ENCODE measurements around the gene ZNF480. TPM values are rescaled to one million over a fixed set of nuclear protein-coding genes. Genes with fewer than 3 reads are reported as not detected.
"Not testable (repeated sequence)": the region's sequence is repeated elsewhere in the genome, so short reads cannot be mapped to it uniquely, and the experiment has no call there.

Gene ZNF480
- total and polyA plus RNA-seq, 7 donors = 4.6 to 10.5 (median 6.2) TPM

DNA sequence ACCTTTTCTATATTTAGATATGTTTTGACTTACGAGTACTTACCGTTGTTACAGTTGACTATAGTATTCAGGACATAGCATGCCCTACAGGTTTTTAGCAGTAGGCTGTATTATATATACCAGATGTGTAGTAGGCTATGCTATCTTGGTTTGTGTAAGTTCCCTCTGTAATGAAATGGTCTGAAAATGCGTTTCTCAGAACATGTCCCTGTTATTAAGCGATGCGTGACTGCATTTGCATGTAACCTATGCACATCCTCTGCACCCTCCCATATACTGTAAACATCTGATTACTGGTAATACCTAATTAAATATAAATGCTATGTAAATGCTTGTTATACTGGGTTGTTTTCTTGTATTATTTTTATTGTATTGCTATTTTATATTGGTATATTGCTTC is 21.0 kb upstream of the ZNF480 start:
- H3K4me1 ChIP-seq = peaks cover 4% of the 10 kb centered on the region
- H3K27ac ChIP-seq = no peak overlapping the region
- H3K27me3 ChIP-seq (ENCODE audit: insufficient read depth in 3 of 3, low read length in 2 of 3) = no peaks in the 10 kb centered on the region
- no peak overlapping the region for H3K4me3 ChIP-seq
- H3K36me3 ChIP-seq (ENCODE audit: insufficient read depth in 1 of 2, low read depth in 1 of 2) = peaks cover 0 to 16% of the 10 kb centered on the region in 2 donors
- peaks cover 13% of the 10 kb centered on the region for H3K9me3 ChIP-seq
- ATAC-seq (no peak), DNase-seq (no peak)
- WGBS, 3 donors = 70 to 87% (median 77%) methylated on average over 5 of the region's 5 CpGs
- TF ChIP-seq, protein P1, sequence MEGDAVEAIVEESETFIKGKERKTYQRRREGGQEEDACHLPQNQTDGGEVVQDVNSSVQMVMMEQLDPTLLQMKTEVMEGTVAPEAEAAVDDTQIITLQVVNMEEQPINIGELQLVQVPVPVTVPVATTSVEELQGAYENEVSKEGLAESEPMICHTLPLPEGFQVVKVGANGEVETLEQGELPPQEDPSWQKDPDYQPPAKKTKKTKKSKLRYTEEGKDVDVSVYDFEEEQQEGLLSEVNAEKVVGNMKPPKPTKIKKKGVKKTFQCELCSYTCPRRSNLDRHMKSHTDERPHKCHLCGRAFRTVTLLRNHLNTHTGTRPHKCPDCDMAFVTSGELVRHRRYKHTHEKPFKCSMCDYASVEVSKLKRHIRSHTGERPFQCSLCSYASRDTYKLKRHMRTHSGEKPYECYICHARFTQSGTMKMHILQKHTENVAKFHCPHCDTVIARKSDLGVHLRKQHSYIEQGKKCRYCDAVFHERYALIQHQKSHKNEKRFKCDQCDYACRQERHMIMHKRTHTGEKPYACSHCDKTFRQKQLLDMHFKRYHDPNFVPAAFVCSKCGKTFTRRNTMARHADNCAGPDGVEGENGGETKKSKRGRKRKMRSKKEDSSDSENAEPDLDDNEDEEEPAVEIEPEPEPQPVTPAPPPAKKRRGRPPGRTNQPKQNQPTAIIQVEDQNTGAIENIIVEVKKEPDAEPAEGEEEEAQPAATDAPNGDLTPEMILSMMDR (IDR thresholded peaks at IDR 0.05) = no peak
- intact Hi-C loops (cut with DNase I) = no loop called here

DNA sequence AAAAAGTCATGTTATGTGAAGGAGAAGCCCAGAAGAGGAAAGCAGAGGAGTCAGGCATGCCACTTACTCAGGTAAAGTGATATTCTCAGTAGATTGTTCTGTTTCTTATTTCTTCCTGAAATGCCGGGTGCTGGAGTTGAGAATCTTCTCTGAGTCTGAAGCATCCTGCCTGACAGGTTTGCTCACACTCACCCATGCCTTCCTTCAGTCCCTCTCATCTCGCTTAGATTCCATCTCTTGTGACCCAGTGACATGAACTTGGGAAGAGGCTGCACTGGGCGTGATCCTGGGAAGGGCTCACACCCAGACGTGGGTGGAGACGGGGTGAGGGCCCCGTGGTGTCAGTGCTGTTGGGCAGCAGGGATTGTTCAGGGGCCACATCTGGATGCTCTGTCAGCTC is 19.5 kb upstream of the ZNF480 start:
- intact Hi-C loops (cut with DNase I) = no loop called here
- TF ChIP-seq, protein P1 (IDR thresholded peaks at IDR 0.05) = no peak

DNA sequence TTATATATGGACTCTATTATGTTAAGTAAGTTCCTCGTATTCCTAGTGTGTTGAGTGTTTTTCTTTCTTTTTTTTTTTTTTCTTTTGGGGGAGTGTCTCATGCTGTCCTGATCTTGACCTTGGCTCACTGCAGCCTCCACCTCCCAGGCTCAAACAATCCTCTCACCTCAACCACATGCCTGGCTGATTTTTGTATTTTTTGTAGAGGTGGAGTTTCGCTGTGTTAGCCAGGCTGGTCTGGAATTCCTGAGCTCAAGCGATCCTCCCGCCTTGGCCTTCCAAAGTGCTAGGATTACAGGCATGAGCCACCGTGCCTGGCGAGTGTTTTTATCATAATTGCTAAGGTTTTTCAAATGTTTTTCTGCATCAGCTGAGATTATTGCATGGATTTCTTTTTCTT is 10.7 kb upstream of the ZNF480 start:
- DNase-seq = no peak
- H3K36me3 ChIP-seq (ENCODE audit: insufficient read depth in 1 of 2, low read depth in 1 of 2) = peaks cover 3 to 88% of the 10 kb centered on the region in 2 donors
- TF ChIP-seq, protein P1 (IDR thresholded peaks at IDR 0.05) = no peak
- H3K4me3 ChIP-seq = no peak overlapping the region
- H3K4me1 ChIP-seq = no peaks in the 10 kb centered on the region
- H3K9me3 ChIP-seq = no peaks in the 10 kb centered on the region
- H3K27me3 ChIP-seq (ENCODE audit: insufficient read depth in 3 of 3, low read length in 2 of 3) = no peaks in the 10 kb centered on the region
- WGBS, 3 donors = 87 to 89% (median 87%) methylated on average over 6 of the region's 6 CpGs
- H3K27ac ChIP-seq = no peak overlapping the region
- intact Hi-C loops (cut with DNase I) = no loop called here
- ATAC-seq = no peak

More for the DNA sequence above, 19.5 kb upstream of the ZNF480 start:
- WGBS, 3 donors = 81 to 89% (median 88%) methylated on average over 6 of the region's 6 CpGs
- H3K4me3 ChIP-seq = no peak overlapping the region
- H3K4me1 ChIP-seq = no peaks in the 10 kb centered on the region
- H3K9me3 ChIP-seq = peaks cover 13% of the 10 kb centered on the region
- H3K36me3 ChIP-seq (ENCODE audit: insufficient read depth in 1 of 2, low read depth in 1 of 2) = peaks cover 0 to 15% of the 10 kb centered on the region in 2 donors
- no peak for ATAC-seq
- DNase-seq = no peak
- no peaks in the 10 kb centered on the region for H3K27me3 ChIP-seq (ENCODE audit: insufficient read depth in 3 of 3, low read length in 2 of 3)
- no peak overlapping the region for H3K27ac ChIP-seq

DNA sequence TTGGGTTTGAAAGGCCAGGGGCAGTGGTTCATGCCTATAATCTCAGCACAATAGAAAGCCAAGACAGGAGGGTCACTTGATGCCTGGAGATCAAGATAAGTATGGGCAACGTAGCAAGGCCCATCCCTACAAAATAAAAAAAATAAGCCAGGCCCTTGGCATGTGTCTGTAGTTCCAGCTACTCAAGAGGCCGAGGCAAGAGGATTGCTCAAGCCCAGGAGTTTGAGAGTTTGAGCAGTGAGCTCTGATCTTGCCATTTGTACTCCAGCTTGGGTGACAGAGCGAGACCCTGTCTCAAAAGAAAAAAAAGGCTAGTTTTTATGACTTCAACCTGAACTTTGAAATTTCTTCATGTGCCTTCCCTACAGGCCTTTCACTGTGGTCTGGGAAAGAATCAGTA is 5.2 kb upstream of the ZNF480 start:
- no peak overlapping the region for H3K4me3 ChIP-seq
- WGBS, 3 donors = 80 to 92% (median 83%) methylated on average over 3 of the region's 3 CpGs
- DNase-seq (no peak), ATAC-seq (no peak)
- H3K4me1 ChIP-seq = peaks cover 4% of the 10 kb centered on the region
- intact Hi-C loops (cut with DNase I) = no loop called here
- peaks cover 3 to 46% of the 10 kb centered on the region in 2 donors for H3K36me3 ChIP-seq (ENCODE audit: insufficient read depth in 1 of 2, low read depth in 1 of 2)
- TF ChIP-seq, protein P1 (IDR thresholded peaks at IDR 0.05) = no peak
- H3K9me3 ChIP-seq = no peaks in the 10 kb centered on the region
- no peaks in the 10 kb centered on the region for H3K27me3 ChIP-seq (ENCODE audit: insufficient read depth in 3 of 3, low read length in 2 of 3)
- H3K27ac ChIP-seq = no peak overlapping the region

DNA sequence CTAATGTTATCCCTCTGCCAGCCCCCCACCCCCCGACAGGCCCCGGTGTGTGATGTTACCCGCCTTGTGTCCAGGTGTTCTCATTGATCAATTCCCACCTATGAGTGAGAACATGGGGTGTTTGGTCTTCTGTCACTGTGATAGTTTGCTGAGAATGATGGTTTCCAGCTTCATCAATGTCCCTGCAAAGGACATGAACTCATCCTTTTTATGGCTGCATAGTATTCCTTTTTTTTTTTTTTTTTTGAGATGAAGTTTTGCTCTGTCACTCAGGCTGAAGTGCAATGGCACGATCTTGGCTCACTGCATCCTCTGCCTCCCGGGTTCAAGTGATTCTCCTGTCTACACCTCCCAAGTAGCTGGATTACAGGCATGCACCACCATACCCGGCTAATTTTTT is 4.0 kb upstream of the ZNF480 start:
- H3K4me1 ChIP-seq; H3K9me3 ChIP-seq; intact Hi-C loops (cut with DNase I); H3K4me3 ChIP-seq; H3K27me3 ChIP-seq (ENCODE audit: insufficient read depth in 3 of 3, low read length in 2 of 3); DNase-seq; H3K27ac ChIP-seq; ATAC-seq: not testable (repeated sequence)
- WGBS, 3 donors = 99 to 100% (median 99%) methylated on average over 6 of the region's 6 CpGs
- H3K36me3 ChIP-seq (ENCODE audit: insufficient read depth in 1 of 2, low read depth in 1 of 2) = peaks cover 3 to 35% of the 10 kb centered on the region in 2 donors

Data from psoas muscle (tissue), 8 donors.